GM12878 (cell line): ENCODE measurements around the gene SYT1.

Experiments used
- BRCA1 ChIP-seq: IDR thresholded peaks from 2 replicates; pipeline ENCODE4 v1.6.1; 2011; ENCODE audit warnings: low read depth, low read length, improper control_type of control experiment
- CHD1 ChIP-seq: IDR thresholded peaks from 2 replicates; pipeline ENCODE4 v1.6.1; 2012; ENCODE audit warnings: low read depth, low read length, improper control_type of control experiment
- EZH2 ChIP-seq: IDR thresholded peaks from 2 replicates; pipeline ENCODE4 v1.6.1; 2012; ENCODE audit warnings: low read depth, mild to moderate bottlenecking, control low read depth, inconsistent platforms, low read length, borderline replicate concordance; ENCODE audit not compliant: control insufficient read depth
- NRF1 ChIP-seq: conservative IDR thresholded peaks from 2 replicates; pipeline ENCODE4 v1.6.1; 2011; ENCODE audit warnings: mild to moderate bottlenecking, low read depth, low read length, improper control_type of control experiment
- PAX5 ChIP-seq: IDR thresholded peaks from 2 replicates; pipeline ENCODE4 v1.6.1; 2011; ENCODE audit warnings: low read depth, low read length, borderline replicate concordance
- POLR2A ChIP-seq: IDR thresholded peaks from 2 replicates; pipeline ENCODE4 v1.6.1; 2011; ENCODE audit warnings: low read depth, mild to moderate bottlenecking, low read length
- SMC3 ChIP-seq: IDR thresholded peaks from 2 replicates; pipeline ENCODE4 v1.6.1; 2011; ENCODE audit warnings: low read length, improper control_type of control experiment, borderline replicate concordance
- SREBF2 ChIP-seq: IDR thresholded peaks from 2 replicates; pipeline ENCODE4 v1.6.1; 2012; ENCODE audit warnings: mild to moderate bottlenecking, low read length
- YY1 ChIP-seq: IDR thresholded peaks from 2 replicates; pipeline ENCODE4 v1.6.1; 2011; ENCODE audit warnings: low read depth, mild to moderate bottlenecking, low read length
- TF ChIP-seq, protein P1 (sequence below): IDR thresholded peaks from 2 replicates; pipeline ENCODE4 v1.6.1; 2012; ENCODE audit warnings: low read depth, low read length, improper control_type of control experiment
- TF ChIP-seq, protein P2 (sequence below), 3 experiments: IDR thresholded peaks in 2 of 3; conservative IDR thresholded peaks in 1 of 3; 2 replicates each; pipeline ENCODE4 v1.5.1; 2011; ENCODE audit warnings: low read depth in 3 of 3, low read length in 3 of 3, mild to moderate bottlenecking in 3 of 3, control low read depth in 2 of 3, moderate library complexity in 2 of 3, inconsistent platforms in 1 of 3, mixed read lengths in 1 of 3; ENCODE audit not compliant: control insufficient read depth in 2 of 3, insufficient read depth in 1 of 3; ENCODE audit errors: extremely low read depth in 1 of 3
- TF ChIP-seq, protein P3 (sequence below): IDR thresholded peaks from 2 replicates; pipeline ENCODE4 v1.6.1; 2012; ENCODE audit warnings: mild to moderate bottlenecking, low read depth, low read length

DNA sequence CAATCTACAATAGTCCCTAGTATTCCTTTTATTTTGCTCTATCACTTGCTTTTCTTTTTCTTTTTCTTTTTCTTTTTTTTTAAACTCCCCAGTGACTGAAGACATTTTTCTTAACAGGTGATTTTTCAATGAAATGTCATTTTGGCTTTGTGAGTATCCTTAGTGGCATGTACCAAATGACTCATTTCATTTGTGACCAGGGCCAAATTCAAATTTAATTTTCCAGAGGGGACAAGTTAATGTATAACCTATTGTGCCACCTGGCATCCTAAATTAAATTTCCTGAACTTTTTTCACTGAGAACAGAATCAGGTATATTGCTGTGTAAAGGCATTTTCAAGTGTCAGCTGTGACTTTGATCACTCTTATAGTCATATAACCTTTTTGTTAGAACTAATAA lies 39.7 kb upstream of the SYT1 start:
- TF ChIP-seq, protein P1, sequence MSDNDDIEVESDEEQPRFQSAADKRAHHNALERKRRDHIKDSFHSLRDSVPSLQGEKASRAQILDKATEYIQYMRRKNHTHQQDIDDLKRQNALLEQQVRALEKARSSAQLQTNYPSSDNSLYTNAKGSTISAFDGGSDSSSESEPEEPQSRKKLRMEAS: no peak
- TF ChIP-seq NRF1: no peak
- no peak for TF ChIP-seq EZH2
- TF ChIP-seq, protein P2, sequence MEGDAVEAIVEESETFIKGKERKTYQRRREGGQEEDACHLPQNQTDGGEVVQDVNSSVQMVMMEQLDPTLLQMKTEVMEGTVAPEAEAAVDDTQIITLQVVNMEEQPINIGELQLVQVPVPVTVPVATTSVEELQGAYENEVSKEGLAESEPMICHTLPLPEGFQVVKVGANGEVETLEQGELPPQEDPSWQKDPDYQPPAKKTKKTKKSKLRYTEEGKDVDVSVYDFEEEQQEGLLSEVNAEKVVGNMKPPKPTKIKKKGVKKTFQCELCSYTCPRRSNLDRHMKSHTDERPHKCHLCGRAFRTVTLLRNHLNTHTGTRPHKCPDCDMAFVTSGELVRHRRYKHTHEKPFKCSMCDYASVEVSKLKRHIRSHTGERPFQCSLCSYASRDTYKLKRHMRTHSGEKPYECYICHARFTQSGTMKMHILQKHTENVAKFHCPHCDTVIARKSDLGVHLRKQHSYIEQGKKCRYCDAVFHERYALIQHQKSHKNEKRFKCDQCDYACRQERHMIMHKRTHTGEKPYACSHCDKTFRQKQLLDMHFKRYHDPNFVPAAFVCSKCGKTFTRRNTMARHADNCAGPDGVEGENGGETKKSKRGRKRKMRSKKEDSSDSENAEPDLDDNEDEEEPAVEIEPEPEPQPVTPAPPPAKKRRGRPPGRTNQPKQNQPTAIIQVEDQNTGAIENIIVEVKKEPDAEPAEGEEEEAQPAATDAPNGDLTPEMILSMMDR (IDR thresholded peaks at IDR 0.05 in 2 of 3, conservative IDR thresholded peaks at IDR 0.05 in 1 of 3; ENCODE audit: control insufficient read depth in 2 of 3, extremely low read depth in 1 of 3, insufficient read depth in 1 of 3, low read depth in 3 of 3, low read length in 3 of 3): no peak
- TF ChIP-seq PAX5: no peak
- TF ChIP-seq, protein P3, sequence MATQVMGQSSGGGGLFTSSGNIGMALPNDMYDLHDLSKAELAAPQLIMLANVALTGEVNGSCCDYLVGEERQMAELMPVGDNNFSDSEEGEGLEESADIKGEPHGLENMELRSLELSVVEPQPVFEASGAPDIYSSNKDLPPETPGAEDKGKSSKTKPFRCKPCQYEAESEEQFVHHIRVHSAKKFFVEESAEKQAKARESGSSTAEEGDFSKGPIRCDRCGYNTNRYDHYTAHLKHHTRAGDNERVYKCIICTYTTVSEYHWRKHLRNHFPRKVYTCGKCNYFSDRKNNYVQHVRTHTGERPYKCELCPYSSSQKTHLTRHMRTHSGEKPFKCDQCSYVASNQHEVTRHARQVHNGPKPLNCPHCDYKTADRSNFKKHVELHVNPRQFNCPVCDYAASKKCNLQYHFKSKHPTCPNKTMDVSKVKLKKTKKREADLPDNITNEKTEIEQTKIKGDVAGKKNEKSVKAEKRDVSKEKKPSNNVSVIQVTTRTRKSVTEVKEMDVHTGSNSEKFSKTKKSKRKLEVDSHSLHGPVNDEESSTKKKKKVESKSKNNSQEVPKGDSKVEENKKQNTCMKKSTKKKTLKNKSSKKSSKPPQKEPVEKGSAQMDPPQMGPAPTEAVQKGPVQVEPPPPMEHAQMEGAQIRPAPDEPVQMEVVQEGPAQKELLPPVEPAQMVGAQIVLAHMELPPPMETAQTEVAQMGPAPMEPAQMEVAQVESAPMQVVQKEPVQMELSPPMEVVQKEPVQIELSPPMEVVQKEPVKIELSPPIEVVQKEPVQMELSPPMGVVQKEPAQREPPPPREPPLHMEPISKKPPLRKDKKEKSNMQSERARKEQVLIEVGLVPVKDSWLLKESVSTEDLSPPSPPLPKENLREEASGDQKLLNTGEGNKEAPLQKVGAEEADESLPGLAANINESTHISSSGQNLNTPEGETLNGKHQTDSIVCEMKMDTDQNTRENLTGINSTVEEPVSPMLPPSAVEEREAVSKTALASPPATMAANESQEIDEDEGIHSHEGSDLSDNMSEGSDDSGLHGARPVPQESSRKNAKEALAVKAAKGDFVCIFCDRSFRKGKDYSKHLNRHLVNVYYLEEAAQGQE: no peak
- TF ChIP-seq SREBF2: no peak
- TF ChIP-seq POLR2A: no peak
- no peak for TF ChIP-seq BRCA1
- no peak for TF ChIP-seq YY1
- no peak for TF ChIP-seq SMC3
- no peak for TF ChIP-seq CHD1
